Mesendoderm (in vitro differentiated cells): ENCODE results near the gene MYH2.

Source experiments
- DNase-seq: peaks from one replicate; pipeline ENCODE4 v3.0.0; 2013
- H2AK5ac ChIP-seq: 2 replicates; pipeline ENCODE4 v1.6.1; 2013; ENCODE audit warnings: low read length, inconsistent platforms
- H2BK120ac ChIP-seq: 2 replicates; pipeline ENCODE4 v1.6.1; 2013; ENCODE audit warnings: low read depth, mild to moderate bottlenecking, low read length, moderate library complexity, mixed read lengths
- H2BK15ac ChIP-seq: replicated peaks from 2 replicates; pipeline ENCODE4 v1.6.1; 2013; ENCODE audit warnings: low read depth, mild to moderate bottlenecking, moderate library complexity
- H2BK5ac ChIP-seq: 2 replicates; pipeline ENCODE4 v1.6.1; 2013; ENCODE audit warnings: low read length, inconsistent platforms
- H3K18ac ChIP-seq: 2 replicates; pipeline ENCODE4 v1.6.1; 2013; ENCODE audit warnings: mild to moderate bottlenecking, low read length, mixed read lengths
- H3K23ac ChIP-seq: one replicate; pipeline ENCODE4 v1.6.1; 2013; ENCODE audit warnings: low read length
- H3K27ac ChIP-seq: 2 replicates; pipeline ENCODE4 v1.5.1; 2013; ENCODE audit warnings: low read depth, mild to moderate bottlenecking, inconsistent platforms, low read length, moderate library complexity
- H3K27me3 ChIP-seq: 2 replicates; pipeline ENCODE4 v1.6.1; 2013; ENCODE audit warnings: low read length, control low read depth, mild to moderate bottlenecking, inconsistent platforms; ENCODE audit not compliant: insufficient read depth, poor library complexity
- H3K36me3 ChIP-seq: 2 replicates; pipeline ENCODE4 v1.6.1; 2013; ENCODE audit warnings: low read length, inconsistent platforms; ENCODE audit not compliant: control insufficient read depth, insufficient read depth
- H3K4ac ChIP-seq: one replicate; pipeline ENCODE4 v1.6.1; 2013; ENCODE audit warnings: low read depth, mild to moderate bottlenecking, low read length, moderate library complexity
- H3K4me1 ChIP-seq: 2 replicates; pipeline ENCODE4 v1.6.1; 2013; ENCODE audit warnings: low read depth, low read length, inconsistent platforms; ENCODE audit not compliant: control insufficient read depth
- H3K4me2 ChIP-seq: 2 replicates; pipeline ENCODE4 v1.6.1; 2013; ENCODE audit warnings: low read length
- H3K4me3 ChIP-seq: 2 replicates; pipeline ENCODE4 v1.5.1; 2013; ENCODE audit warnings: mild to moderate bottlenecking, low read length
- H3K56ac ChIP-seq: one replicate; pipeline ENCODE4 v1.6.1; 2013; ENCODE audit warnings: low read length
- H3K79me1 ChIP-seq: 2 replicates; pipeline ENCODE4 v1.6.1; 2013; ENCODE audit warnings: low read length, inconsistent platforms
- H3K79me2 ChIP-seq: 2 replicates; pipeline ENCODE4 v1.6.1; 2013; ENCODE audit warnings: mild to moderate bottlenecking, low read length; ENCODE audit not compliant: control insufficient read depth, insufficient read depth
- H3K9ac ChIP-seq: 2 replicates; pipeline ENCODE4 v1.6.1; 2013; ENCODE audit warnings: low read length, inconsistent platforms
- H4K5ac ChIP-seq: one replicate; pipeline ENCODE4 v1.6.1; 2013; ENCODE audit warnings: low read length
- H4K8ac ChIP-seq: one replicate; pipeline ENCODE4 v1.6.1; 2013; ENCODE audit warnings: low read depth, mild to moderate bottlenecking, control low read depth, low read length, moderate library complexity
- WGBS: extraction: QIAGEN DNeasy Blood & Tissue Kit; methylation state at CpG from one replicate; pipeline ENCODE4 v1.1.7; 2013; ENCODE audit warnings: low lambda C conversion rate, missing lambda C conversion rate; ENCODE audit not compliant: insufficient coverage; ENCODE audit errors: extremely low coverage; 5-methylcytosine and 5-hydroxymethylcytosine counted together

Gene MYH2

GRCh38 chr17:10516065-10516464, 33.4 kb downstream of the MYH2 start:
- WGBS: no CpG with 5 or more reads among the region's 7 CpGs
- no peak overlapping the region for H3K18ac ChIP-seq
- no peaks in the 10 kb centered on the region for H3K79me1 ChIP-seq

DNA sequence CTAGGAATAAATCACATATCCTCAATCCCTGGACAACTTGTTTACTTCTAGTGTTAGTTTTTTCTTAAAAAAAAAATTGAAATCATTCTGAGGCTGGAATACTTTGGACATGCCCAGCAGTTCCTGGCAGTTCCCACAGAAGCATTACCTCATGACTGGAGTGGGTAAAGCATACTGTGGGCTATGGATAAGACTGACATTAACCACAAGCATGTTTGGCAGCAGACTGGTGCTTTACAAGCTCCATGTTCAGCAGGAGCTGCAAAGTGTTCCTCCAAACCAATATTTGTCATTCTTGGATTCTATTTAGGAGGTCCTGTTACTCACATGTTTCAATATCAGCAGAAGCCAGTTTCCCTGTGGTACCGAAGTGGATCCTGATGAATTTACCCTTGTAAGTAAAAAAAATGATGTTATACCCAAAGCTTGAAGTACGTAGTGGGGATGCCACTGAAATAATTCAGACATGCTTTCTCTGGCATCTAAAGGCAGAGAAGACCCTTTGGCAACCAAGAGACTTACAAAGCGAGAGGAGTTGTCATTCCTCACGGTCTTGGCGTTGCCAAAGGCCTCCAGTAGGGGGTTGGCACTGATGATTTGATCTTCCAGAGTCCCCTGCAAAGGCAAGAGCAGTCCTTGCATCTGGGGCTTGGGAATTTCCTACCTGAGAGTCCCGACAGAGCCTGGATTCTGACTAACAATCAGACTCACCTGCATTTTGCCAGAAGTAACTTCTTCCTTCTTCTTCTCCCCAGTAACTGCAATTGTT, 36.0 kb downstream of the MYH2 start:
- Histone ChIP-seq H4K8ac (no peak overlapping the region), H3K79me2 (no peaks in the 10 kb centered on the region), H3K4me2 (no peak overlapping the region), H2BK5ac (no peak overlapping the region), H3K79me1 (no peaks in the 10 kb centered on the region), H3K27me3 (no peaks in the 10 kb centered on the region), H2BK120ac (no peak overlapping the region), H3K56ac (no peak overlapping the region), H2AK5ac (no peak overlapping the region), H4K5ac (no peak overlapping the region), H3K4me3 (no peak overlapping the region), H3K23ac (no peak overlapping the region), H2BK15ac (no peak overlapping the region), H3K4ac (no peak overlapping the region), H3K36me3 (no peaks in the 10 kb centered on the region), H3K9ac (no peak overlapping the region), H3K4me1 (no peaks in the 10 kb centered on the region), H3K27ac (no peak overlapping the region), H3K18ac (no peak overlapping the region)
- no peak for DNase-seq
- WGBS: no CpG with 5 or more reads among the region's 6 CpGs

More at GRCh38 chr17:10516065-10516464, 33.4 kb downstream of the MYH2 start:
- no peak overlapping the region for H4K8ac ChIP-seq
- H4K5ac ChIP-seq: no peak overlapping the region
- no peak overlapping the region for H3K4ac ChIP-seq
- H3K23ac ChIP-seq: no peak overlapping the region
- H2BK120ac ChIP-seq: no peak overlapping the region
- no peak overlapping the region for H3K4me3 ChIP-seq
- no peak for DNase-seq
- H3K9ac ChIP-seq: no peak overlapping the region
- H3K36me3 ChIP-seq: no peaks in the 10 kb centered on the region
- H2BK5ac ChIP-seq: no peak overlapping the region
- H2BK15ac ChIP-seq: no peak overlapping the region
- no peaks in the 10 kb centered on the region for H3K79me2 ChIP-seq
- H2AK5ac ChIP-seq: no peak overlapping the region
- H3K27ac ChIP-seq: no peak overlapping the region
- H3K27me3 ChIP-seq: no peaks in the 10 kb centered on the region
- H3K56ac ChIP-seq: no peak overlapping the region
- no peaks in the 10 kb centered on the region for H3K4me1 ChIP-seq
- no peak overlapping the region for H3K4me2 ChIP-seq

- H3K56ac ChIP-seq: no peak overlapping the region
- no peak overlapping the region for H3K9ac ChIP-seq
- H3K4me2 ChIP-seq: no peak overlapping the region
- H3K23ac ChIP-seq: no peak overlapping the region
- H3K27ac ChIP-seq: no peak overlapping the region
- no peak overlapping the region for H2BK120ac ChIP-seq
- no peaks in the 10 kb centered on the region for H3K79me2 ChIP-seq
- no CpG with 5 or more reads among the region's 2 CpGs for WGBS
- H3K4me3 ChIP-seq: no peak overlapping the region
- no peak overlapping the region for H2BK5ac ChIP-seq
- no peaks in the 10 kb centered on the region for H3K36me3 ChIP-seq
- no peaks in the 10 kb centered on the region for H3K27me3 ChIP-seq
- no peak overlapping the region for H3K4ac ChIP-seq
- DNase-seq: no peak
- no peaks in the 10 kb centered on the region for H3K4me1 ChIP-seq
- H3K79me1 ChIP-seq: no peaks in the 10 kb centered on the region
- H4K5ac ChIP-seq: no peak overlapping the region
- no peak overlapping the region for H3K18ac ChIP-seq
- H4K8ac ChIP-seq: no peak overlapping the region
- H2AK5ac ChIP-seq: no peak overlapping the region
- no peak overlapping the region for H2BK15ac ChIP-seq
Measured at GRCh38 chr17:10512856-10513255, 36.6 kb downstream of the MYH2 start.

DNA sequence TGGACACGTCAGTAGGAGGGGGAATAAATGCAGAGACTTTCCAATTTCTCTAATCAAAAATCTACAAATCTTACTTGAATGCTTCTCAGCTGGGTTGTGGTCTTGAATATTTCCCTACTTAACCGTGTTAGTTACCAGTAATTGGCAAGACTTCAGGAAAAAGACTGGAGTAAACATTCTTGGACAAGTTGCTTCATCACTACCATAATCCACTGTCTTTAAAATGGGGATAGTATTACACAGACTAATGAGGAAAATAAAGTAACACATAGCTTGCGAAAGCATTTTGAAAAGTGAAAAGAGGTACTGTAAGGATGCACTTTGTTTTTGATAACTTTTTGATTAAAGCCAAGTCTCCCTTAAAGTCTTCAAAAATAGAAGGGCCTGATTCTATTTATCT, 49.5 kb downstream of the MYH2 start:
- H3K27ac ChIP-seq: no peak overlapping the region
- H3K79me2 ChIP-seq: no peaks in the 10 kb centered on the region
- WGBS: no CpG with 5 or more reads among the region's 3 CpGs

DNA sequence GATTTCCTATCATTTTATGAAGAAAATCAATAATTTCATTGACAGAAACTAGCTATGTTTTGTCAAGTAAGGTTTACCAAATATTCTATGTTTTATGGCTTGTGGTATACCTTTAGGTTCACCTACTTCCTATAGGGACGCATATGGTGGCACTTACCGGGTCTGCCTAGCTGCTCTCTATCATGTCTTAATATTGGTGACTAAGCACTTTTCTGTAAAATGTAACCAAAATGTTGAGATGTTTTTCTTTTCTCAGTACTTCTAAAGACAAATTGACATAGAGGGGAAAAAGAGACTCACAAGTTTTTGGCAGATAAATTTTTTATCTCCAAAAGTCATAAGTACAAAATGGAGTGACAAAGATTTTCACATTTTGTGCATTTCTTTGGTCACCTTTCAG, 57.5 kb downstream of the MYH2 start:
- no peaks in the 10 kb centered on the region for H3K27me3 ChIP-seq
- no peak overlapping the region for H2BK15ac ChIP-seq
- H2BK120ac ChIP-seq: no peak overlapping the region
- H3K9ac ChIP-seq: no peak overlapping the region
- no peak overlapping the region for H4K8ac ChIP-seq
- H3K27ac ChIP-seq: no peak overlapping the region
- H2BK5ac ChIP-seq: no peak overlapping the region
- no peaks in the 10 kb centered on the region for H3K36me3 ChIP-seq
- no peak overlapping the region for H4K5ac ChIP-seq
- H3K56ac ChIP-seq: no peak overlapping the region
- no peak overlapping the region for H3K4me3 ChIP-seq
- H3K18ac ChIP-seq: no peak overlapping the region
- H3K4ac ChIP-seq: no peak overlapping the region
- H2AK5ac ChIP-seq: no peak overlapping the region
- no peaks in the 10 kb centered on the region for H3K4me1 ChIP-seq
- H3K79me2 ChIP-seq: no peaks in the 10 kb centered on the region
- WGBS: no CpG with 5 or more reads among the region's 2 CpGs
- H3K79me1 ChIP-seq: no peaks in the 10 kb centered on the region
- no peak for DNase-seq
- H3K23ac ChIP-seq: no peak overlapping the region
- no peak overlapping the region for H3K4me2 ChIP-seq

More for the DNA sequence above, 49.5 kb downstream of the MYH2 start:
- H4K5ac ChIP-seq: no peak overlapping the region
- no peak overlapping the region for H2AK5ac ChIP-seq
- no peak overlapping the region for H3K4ac ChIP-seq
- no peak overlapping the region for H3K18ac ChIP-seq
- no peak overlapping the region for H3K9ac ChIP-seq
- no peaks in the 10 kb centered on the region for H3K36me3 ChIP-seq
- no peaks in the 10 kb centered on the region for H3K4me1 ChIP-seq
- no peak overlapping the region for H3K4me3 ChIP-seq
- H3K4me2 ChIP-seq: no peak overlapping the region
- H3K56ac ChIP-seq: no peak overlapping the region
- no peak for DNase-seq
- no peaks in the 10 kb centered on the region for H3K79me1 ChIP-seq
- H2BK120ac ChIP-seq: no peak overlapping the region
- H4K8ac ChIP-seq: no peak overlapping the region
- no peaks in the 10 kb centered on the region for H3K27me3 ChIP-seq
- no peak overlapping the region for H2BK15ac ChIP-seq
- no peak overlapping the region for H3K23ac ChIP-seq
- no peak overlapping the region for H2BK5ac ChIP-seq

DNA sequence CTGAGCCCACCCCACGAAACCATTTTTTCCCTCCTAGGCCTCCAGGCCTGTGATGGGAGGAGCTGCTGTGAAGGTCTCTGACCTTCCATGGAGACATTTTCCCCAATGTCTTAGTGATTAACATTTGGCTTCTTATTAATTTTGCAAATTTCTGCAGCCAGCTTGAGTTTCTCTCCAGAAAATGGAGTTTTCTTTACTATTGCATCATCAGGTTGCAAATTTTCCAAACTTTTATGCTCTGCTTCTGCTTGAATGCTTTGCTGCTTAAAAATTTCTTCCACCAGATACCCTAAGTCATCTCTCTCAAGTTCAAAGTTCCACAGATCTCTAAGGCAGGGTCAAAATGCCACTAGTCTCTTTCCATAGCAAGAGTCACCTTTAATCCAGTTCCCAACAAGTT, 67.2 kb downstream of the MYH2 start:
- Histone ChIP-seq H3K79me1 (no peaks in the 10 kb centered on the region), H4K5ac (no peak overlapping the region), H3K27me3 (no peaks in the 10 kb centered on the region), H2BK15ac (no peak overlapping the region), H4K8ac (no peak overlapping the region), H3K4me3 (no peak overlapping the region), H3K4me1 (peaks cover 2% of the 10 kb centered on the region), H3K4ac (no peak overlapping the region), H2AK5ac (no peak overlapping the region), H3K4me2 (no peak overlapping the region), H2BK5ac (no peak overlapping the region), H2BK120ac (no peak overlapping the region), H3K79me2 (no peaks in the 10 kb centered on the region), H3K27ac (no peak overlapping the region), H3K18ac (no peak overlapping the region), H3K36me3 (no peaks in the 10 kb centered on the region), H3K23ac (no peak overlapping the region), H3K56ac (no peak overlapping the region), H3K9ac (no peak overlapping the region)
- DNase-seq: no peak
- no CpG with 5 or more reads among the region's 1 CpG for WGBS
